ENCODE data around the gene SNRNP200.

GRCh38 chr2:96264086-96264485 lies 41.3 kb downstream of the SNRNP200 start:
- TF ChIP-seq CTCF (IDR thresholded peaks at IDR 0.05; ENCODE audit: low read depth, low read length): no peak
- TF ChIP-seq EZH2phosphoT487 (IDR thresholded peaks at IDR 0.05; ENCODE audit: low read depth): no peak

Measured in OCI-LY3 (cell line).